Activated naive CD8-positive, alpha-beta T cell treated with anti-CD3 and anti-CD28 coated beads, Interleukin-2, amount 10 ng/mL, durations not matched to agents 7 days and 5 days (primary cell): ENCODE results near the gene PRKCA. TPM values are rescaled to one million over a fixed set of nuclear protein-coding genes. Genes with fewer than 3 reads are reported as not detected.
"Not testable (repeated sequence)": the region's sequence is repeated elsewhere in the genome, so short reads cannot be mapped to it uniquely, and the experiment has no call there.

Experiments
- ATAC-seq: fragments of 150-1000 bp; cut with Tn5 transposase; one replicate; pipeline ENCODE4 v1.10.0; 2021; ENCODE audit warnings: low read depth, moderate library complexity
- POLR2A ChIA-PET: fragments of 350-600 bp; sonication (Branson Sonifier 250); formaldehyde crosslinking; loops from one replicate; lab custom pipeline; 2021; ENCODE audit warnings: antibody characterized with exemption; lab: Charles Lee
- DNase-seq: peaks from one replicate; pipeline ENCODE4 v3.0.0; 2021
- H3K27ac Mint-ChIP-seq: one replicate; pipeline ENCODE4 v1.8.0; 2022; ENCODE audit warnings: mild to moderate bottlenecking, mixed read lengths
- H3K27me3 Mint-ChIP-seq: one replicate; pipeline ENCODE4 v1.8.0; 2022; ENCODE audit warnings: mild to moderate bottlenecking, moderate library complexity, mixed read lengths
- H3K36me3 Mint-ChIP-seq: one replicate; pipeline ENCODE4 v1.8.0; 2021; ENCODE audit warnings: mild to moderate bottlenecking, mixed read lengths
- H3K4me1 Mint-ChIP-seq: one replicate; pipeline ENCODE4 v1.8.0; 2021; ENCODE audit warnings: mixed read lengths
- H3K4me3 Mint-ChIP-seq: one replicate; pipeline ENCODE4 v1.8.0; 2022; ENCODE audit warnings: mild to moderate bottlenecking, moderate library complexity, mixed read lengths
- H3K9me3 Mint-ChIP-seq: one replicate; pipeline ENCODE4 v1.8.0; 2021; ENCODE audit warnings: mixed read lengths
- total RNA-seq, 2 experiments: library from RNA; stranded (reverse); gene quantifications; one replicate each; pipeline ENCODE4 v1.2.3, GENCODE V29; 2021

Gene PRKCA
- total RNA-seq, 2 experiments from 2014 or later: 66.1 to 66.5 TPM

DNA sequence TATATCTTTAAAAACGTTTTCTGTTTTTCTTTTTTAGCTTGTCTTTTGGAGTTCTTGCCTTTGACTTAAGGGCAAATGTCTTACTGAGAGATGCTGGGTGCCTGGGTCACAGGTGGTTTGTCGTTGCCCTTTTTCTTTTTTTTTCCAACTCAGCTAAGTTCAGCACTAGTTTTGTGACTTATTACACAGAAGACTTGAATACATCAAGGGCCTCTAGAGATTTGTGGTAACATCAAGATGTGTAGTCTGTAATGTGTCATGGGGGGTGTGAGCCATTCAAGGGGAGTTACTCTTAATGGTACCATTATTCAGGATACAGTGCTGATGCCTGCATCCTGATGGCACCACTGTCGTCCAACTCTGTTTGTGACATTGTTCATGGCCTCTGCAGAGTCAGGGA is 95.1 kb downstream of the PRKCA start:
- H3K9me3 Mint-ChIP-seq: peaks cover 11% of the 10 kb centered on the region
- peaks cover 56% of the 10 kb centered on the region for H3K4me1 Mint-ChIP-seq
- POLR2A ChIA-PET: interaction anchor here (1.8 kb wide), 1 partner anchor 9 kb away, joined by 6 read pairs; no protein-coding TSS in a partner anchor
- ATAC-seq: peak; percentile 17
- H3K36me3 Mint-ChIP-seq: peaks cover 42% of the 10 kb centered on the region
- DNase-seq: no peak
- H3K27me3 Mint-ChIP-seq: no peaks in the 10 kb centered on the region
- H3K4me3 Mint-ChIP-seq: peak overlapping the region; percentile 47
- H3K27ac Mint-ChIP-seq: peak overlapping the region; percentile 73

DNA sequence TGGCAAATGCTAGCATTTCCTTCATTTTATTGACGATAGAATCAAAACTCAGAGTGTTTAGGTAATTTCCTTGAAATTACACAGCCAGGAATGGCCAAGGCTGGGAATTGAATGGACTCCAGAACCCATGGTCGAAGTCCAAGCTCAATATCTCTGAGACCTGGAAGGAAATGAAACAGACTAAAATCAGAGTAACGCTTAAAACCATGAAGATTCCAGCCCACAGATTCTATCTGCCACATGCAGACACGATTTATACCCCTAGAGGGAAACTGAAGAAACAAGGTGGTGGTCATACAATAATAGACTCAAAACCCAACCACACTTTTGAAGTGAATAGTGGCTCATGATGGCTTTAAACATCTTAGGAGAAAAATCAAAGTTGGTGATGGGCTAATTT is 95.6 kb downstream of the PRKCA start:
- H3K27ac Mint-ChIP-seq: peak overlapping the region; percentile 79
- H3K4me1 Mint-ChIP-seq: peaks cover 57% of the 10 kb centered on the region
- POLR2A ChIA-PET: interaction anchor here (1.8 kb wide), 2 partner anchors 8 to 93 kb away, joined by 5 to 6 read pairs; no protein-coding TSS in a partner anchor
- peak overlapping the region; percentile 80 for H3K4me3 Mint-ChIP-seq
- no peak for ATAC-seq
- H3K9me3 Mint-ChIP-seq: peaks cover 11% of the 10 kb centered on the region
- no peak for DNase-seq
- H3K36me3 Mint-ChIP-seq: peaks cover 40% of the 10 kb centered on the region
- H3K27me3 Mint-ChIP-seq: no peaks in the 10 kb centered on the region

DNA sequence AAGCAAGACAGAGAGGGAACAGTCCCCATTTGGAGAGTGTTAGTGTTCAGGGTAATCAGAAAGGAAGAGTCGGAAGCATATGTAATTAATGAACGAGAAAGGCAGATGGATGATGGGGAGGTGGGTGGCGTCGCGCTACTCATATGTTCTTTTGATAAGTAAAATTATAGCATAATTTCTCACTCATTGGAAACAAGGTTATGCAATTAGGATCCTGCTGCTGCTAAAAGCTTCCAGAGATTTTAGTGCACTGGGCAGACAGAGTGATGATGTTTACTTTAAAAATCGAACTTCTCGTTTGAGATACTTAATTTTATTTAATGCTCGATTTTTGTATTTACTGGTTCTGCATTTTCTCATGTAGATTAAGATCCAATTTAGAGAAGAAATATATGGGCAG is 96.2 kb downstream of the PRKCA start:
- Mint-ChIP-seq H3K4me3 (peak overlapping the region; percentile 80), H3K36me3 (peaks cover 37% of the 10 kb centered on the region), H3K27me3 (no peaks in the 10 kb centered on the region), H3K9me3 (peaks cover 11% of the 10 kb centered on the region), H3K27ac (peak overlapping the region; percentile 79), H3K4me1 (peaks cover 59% of the 10 kb centered on the region)
- no peak for ATAC-seq
- POLR2A ChIA-PET: interaction anchor here (1.2 to 1.8 kb wide), 3 partner anchors 8 to 94 kb away, joined by 5 to 7 read pairs (median 6); no protein-coding TSS in a partner anchor
- no peak for DNase-seq

DNA sequence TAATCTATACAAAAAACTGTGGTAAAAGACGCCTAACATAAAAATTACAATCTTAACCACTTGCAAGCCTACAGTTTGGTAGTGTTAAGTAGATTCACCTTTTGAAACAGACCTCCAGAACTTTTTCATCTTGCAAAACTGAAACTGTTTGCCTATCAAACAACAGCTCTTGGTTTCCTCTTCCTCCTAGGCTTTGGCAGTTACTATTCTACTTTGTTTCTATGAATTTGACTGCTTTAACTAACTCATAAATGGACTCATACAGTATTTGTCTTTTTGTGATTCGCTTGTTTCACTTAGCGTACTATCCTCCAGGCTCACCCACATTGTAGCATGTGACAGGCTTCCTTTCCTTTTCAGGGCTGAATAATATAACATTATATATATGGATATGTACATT is 97.0 kb downstream of the PRKCA start:
- POLR2A ChIA-PET: interaction anchor here (1.2 to 1.8 kb wide), 2 partner anchors 59 to 95 kb away, joined by 5 to 7 read pairs; no protein-coding TSS in a partner anchor
- no peaks in the 10 kb centered on the region for H3K27me3 Mint-ChIP-seq
- DNase-seq: no peak

DNA sequence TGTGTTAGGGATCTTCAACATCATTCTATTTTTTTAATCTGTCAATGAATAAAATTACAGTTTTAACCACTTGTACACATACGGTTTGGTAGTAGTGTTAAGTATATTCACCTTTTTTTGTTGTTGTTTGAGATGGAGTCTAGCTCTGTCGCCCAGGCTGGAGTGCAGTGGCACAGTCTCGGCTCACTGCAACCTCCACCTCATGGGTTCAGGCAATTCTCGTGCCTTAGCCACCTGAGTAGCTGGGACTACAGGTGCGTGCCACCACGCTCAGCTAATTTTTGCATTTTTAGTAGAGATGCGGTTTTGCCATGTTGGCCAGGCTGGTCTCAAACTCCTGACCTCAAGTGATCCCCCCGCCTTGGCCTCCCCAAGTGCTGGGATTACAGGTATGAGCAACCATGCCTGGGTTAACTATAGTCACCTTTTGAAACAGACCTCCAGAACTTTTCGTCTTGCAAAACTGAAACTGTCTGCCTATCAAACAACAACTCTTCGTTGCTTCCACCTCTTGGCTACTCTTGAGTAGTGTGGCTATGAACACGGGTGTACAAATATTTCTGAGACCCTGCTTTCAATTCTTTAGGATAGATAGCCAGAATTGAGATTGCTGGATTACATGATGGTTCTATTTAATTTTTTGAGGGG is 97.8 kb downstream of the PRKCA start:
- Mint-ChIP-seq H3K4me1 (peaks cover 66% of the 10 kb centered on the region), H3K27ac (peak overlapping the region; percentile 79), H3K4me3 (peak overlapping the region; percentile 65), H3K36me3 (peaks cover 23% of the 10 kb centered on the region)
- peak; percentile 20 for ATAC-seq
- H3K27me3 Mint-ChIP-seq, H3K9me3 Mint-ChIP-seq, DNase-seq: not testable (repeated sequence)
- POLR2A ChIA-PET: interaction anchor here (1.8 kb wide), 1 partner anchor 95 kb away, joined by 5 read pairs; no protein-coding TSS in a partner anchor

More for the DNA sequence above, 97.0 kb downstream of the PRKCA start:
- peak; percentile 59 for ATAC-seq
- H3K4me3 Mint-ChIP-seq: peak overlapping the region; percentile 80
- H3K27ac Mint-ChIP-seq: peak overlapping the region; percentile 79
- H3K4me1 Mint-ChIP-seq: peaks cover 63% of the 10 kb centered on the region
- peaks cover 6% of the 10 kb centered on the region for H3K9me3 Mint-ChIP-seq
- H3K36me3 Mint-ChIP-seq: peaks cover 29% of the 10 kb centered on the region

DNA sequence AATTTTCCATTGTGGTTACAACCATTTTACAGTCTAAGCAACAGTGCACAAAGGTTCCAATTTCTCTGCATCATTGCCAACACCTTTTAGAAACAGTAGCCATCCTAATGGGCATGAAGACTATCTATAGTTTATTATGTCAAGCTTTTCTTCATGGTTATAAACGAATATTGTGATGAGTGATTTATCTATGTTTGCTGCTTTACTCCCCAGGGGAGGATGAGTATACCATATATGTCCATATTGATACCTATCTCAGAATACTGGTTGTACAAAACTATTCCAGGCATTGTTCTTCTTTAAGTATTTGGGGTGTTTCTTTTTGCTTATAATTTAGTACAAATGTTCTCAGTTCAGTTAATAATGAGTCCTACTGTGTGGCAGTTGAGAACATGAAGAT is 98.3 kb downstream of the PRKCA start:
- ATAC-seq: no peak
- H3K4me3 Mint-ChIP-seq: peak overlapping the region; percentile 65
- peak overlapping the region; percentile 79 for H3K27ac Mint-ChIP-seq

DNA sequence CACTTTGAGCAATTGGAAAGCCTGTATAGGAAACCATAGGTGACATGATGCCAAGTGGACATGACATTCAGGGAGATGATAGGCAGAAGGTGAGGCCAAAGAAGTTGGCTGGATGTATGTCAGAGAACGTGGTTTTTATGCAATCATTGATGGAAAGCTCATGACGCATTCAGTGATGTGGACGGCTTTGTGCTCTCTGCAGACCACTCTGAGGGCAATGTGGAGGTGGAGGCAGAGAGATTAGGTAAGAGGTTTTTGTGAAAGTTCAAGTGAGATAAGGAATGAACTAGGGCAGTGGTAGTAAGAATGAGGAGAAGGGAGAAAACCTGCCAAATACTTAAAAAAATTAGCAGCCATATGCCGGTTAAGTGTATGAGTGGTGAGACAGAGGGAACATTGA is 99.0 kb downstream of the PRKCA start:
- H3K4me3 Mint-ChIP-seq: no peak overlapping the region
- peaks cover 18% of the 10 kb centered on the region for H3K36me3 Mint-ChIP-seq
- DNase-seq (no peak), ATAC-seq (no peak)
- peaks cover 71% of the 10 kb centered on the region for H3K4me1 Mint-ChIP-seq
- H3K27ac Mint-ChIP-seq: peak overlapping the region; percentile 79
- peaks cover 2% of the 10 kb centered on the region for H3K9me3 Mint-ChIP-seq
- POLR2A ChIA-PET: no interaction called here
- no peaks in the 10 kb centered on the region for H3K27me3 Mint-ChIP-seq

More for the DNA sequence above, 98.3 kb downstream of the PRKCA start:
- no peaks in the 10 kb centered on the region for H3K27me3 Mint-ChIP-seq
- DNase-seq: no peak
- H3K9me3 Mint-ChIP-seq: peaks cover 2% of the 10 kb centered on the region
- H3K4me1 Mint-ChIP-seq: peaks cover 68% of the 10 kb centered on the region
- H3K36me3 Mint-ChIP-seq: peaks cover 20% of the 10 kb centered on the region
- POLR2A ChIA-PET: no interaction called here

DNA sequence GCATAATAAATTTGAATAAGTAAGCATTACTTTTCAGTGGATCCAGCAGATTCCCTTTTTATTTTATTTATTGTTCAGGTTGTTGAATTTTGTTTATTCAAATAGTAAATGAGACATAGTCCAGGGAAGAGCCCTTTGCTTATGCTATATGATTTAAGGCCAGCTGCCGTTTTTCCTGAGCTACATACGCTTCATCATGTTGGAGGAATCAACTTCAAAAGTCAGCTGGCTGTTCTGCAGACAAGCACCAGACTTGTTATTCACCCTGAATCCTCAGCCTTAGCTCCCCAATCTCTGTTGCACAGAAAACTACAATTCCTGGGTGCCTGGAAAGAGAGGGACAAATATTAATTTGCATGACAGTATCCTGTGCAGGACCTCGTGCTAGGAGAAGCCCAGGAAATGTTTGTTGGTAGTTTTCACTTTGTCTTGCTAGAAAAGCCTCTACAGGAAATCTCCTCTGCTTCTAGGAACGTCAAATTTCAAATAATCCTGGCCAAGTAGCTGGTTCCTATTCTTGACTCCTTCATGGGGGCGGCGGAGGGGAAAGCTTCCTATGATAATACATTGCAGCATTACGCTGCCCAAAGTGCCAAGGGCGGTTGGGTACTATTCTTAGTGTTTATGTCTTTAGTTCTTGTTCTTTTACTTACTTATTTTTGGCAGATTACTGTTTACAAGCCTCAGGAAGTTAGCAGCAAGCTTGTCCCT is 101.6 kb downstream of the PRKCA start:
- H3K9me3 Mint-ChIP-seq: peaks cover 2% of the 10 kb centered on the region
- peak overlapping the region; percentile 87 for H3K27ac Mint-ChIP-seq
- no peak for ATAC-seq
- peak overlapping the region; percentile 70 for H3K4me3 Mint-ChIP-seq
- no peak for DNase-seq
- no peaks in the 10 kb centered on the region for H3K27me3 Mint-ChIP-seq
- POLR2A ChIA-PET: interaction anchor here (0.5 to 2.5 kb wide), 3 partner anchors 16 to 100 kb away, joined by 3 to 9 read pairs (median 3); no protein-coding TSS in a partner anchor
- peaks cover 13% of the 10 kb centered on the region for H3K36me3 Mint-ChIP-seq
- H3K4me1 Mint-ChIP-seq: peaks cover 79% of the 10 kb centered on the region

DNA sequence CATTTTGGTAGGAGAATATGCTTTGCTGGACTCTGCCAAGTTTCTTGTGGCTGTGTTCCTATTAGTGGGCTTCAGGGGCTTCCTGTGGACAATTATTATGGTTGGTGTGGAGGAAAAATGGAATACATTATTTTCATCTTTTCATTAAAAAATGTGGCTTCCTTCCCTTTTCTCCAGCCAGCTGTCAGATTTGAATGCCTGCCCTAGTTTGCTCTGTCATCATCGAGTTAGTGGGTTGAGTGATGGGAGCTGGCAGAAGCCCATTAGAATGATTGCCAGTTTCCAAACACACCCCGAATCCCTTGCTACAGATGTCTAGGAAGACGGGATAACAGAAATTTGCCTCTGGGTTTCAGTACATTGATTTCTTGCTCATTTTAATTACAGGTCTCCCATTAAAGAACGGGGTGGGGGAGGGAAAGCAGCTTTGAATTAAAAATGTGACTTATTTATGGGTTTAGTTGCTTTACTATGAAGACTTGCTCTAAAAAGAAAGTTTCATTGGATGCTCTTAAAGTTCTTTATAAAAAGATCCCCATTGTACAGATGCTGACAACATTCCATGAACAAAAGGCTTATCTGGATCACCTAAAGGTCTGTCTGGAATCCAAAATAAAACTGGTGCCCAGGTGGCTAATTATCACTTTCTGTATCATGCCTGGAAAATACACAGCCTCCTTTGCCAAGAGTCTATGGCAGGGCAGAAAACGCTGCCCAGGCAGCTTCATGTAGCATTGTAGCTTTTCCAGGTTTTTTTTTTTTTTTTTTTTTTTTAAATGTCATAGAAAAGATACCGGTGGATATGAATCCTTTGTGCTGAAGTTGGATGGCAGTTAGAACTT is 103.6 kb downstream of the PRKCA start:
- Mint-ChIP-seq H3K27ac (peak overlapping the region; percentile 93), H3K4me3 (peak overlapping the region; percentile 74), H3K36me3 (peaks cover 10% of the 10 kb centered on the region), H3K4me1 (peaks cover 72% of the 10 kb centered on the region), H3K27me3 (no peaks in the 10 kb centered on the region), H3K9me3 (peaks cover 2% of the 10 kb centered on the region)
- ATAC-seq (no peak), DNase-seq (no peak)
- POLR2A ChIA-PET: interaction anchor here (0.6 to 1.4 kb wide), 7 partner anchors 8 to 163 kb away, joined by 3 to 6 read pairs (median 4); partner anchors contain the start of gene PRKCA

DNA sequence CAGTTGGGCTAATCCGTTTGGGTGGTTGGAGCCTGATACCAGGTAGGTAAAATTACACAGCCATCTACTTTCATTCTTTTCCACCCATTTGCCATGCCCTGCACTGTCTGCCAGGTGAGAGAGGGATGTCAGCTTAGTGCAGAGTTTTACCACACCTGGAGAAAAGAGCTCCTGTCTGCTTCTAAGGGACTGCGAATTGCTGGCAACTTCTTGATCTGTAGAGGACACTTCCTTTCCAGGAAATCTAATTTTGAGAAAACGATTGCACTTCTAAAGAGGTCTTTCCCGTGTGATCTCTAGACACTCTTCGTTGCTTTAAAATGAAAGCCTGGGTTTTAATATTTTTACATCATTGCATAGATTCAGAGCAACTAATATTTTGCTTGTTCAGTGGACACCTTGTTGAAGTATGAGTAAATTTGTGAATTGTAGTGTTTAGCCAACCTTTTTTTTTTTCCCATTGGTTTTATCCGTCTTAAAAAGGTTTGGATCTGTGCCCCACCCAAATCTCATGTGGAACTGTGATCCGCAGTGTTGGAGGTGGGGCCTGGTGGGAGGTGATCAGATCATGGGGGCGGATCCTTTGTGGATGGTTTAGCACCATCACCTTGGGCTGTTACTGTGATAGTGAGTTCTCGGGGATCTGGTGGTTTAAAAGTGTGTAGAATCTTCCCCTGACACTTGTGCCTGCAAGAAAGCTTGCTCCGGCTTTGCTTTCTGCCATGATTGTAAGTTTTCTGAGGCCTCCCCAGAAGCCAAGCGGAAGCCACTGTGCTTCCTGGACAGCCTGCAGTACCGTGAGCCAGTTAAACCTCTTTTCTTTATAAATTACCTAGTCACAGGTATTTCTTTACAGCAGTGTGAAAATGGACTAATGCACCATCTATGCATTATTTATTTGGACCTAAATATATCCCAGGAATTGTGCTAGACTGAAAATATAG is 104.6 kb downstream of the PRKCA start:
- Mint-ChIP-seq H3K27me3 (no peaks in the 10 kb centered on the region), H3K27ac (peak overlapping the region; percentile 93), H3K9me3 (no peaks in the 10 kb centered on the region), H3K4me1 (peaks cover 66% of the 10 kb centered on the region), H3K36me3 (peaks cover 3% of the 10 kb centered on the region), H3K4me3 (peak overlapping the region; percentile 74)
- DNase-seq (peak; percentile 46), ATAC-seq (peak; percentile 82)
- POLR2A ChIA-PET: interaction anchor here (0.7 to 1.4 kb wide), 6 partner anchors 8 to 105 kb away, joined by 3 to 6 read pairs (median 4); partner anchors contain the start of gene PRKCA

DNA sequence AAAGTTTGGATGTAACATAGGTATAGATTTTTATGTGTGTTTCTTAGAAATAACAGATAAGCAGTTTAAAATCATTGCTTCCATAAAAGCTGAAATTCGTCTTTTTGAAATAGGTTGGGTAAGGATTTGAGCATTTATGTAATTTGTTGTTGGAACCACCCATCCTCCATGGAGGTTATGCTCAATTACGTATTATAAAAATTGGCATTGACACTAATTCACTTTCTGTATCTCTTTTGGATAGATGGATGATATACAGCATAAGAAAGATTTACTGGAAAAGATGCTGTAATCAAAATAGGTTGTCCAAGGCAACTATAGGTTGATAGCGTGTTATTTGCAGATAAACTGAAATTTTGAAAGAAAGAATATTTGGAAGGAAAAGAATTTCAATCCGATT is 105.5 kb downstream of the PRKCA start:
- ATAC-seq (no peak), DNase-seq (no peak)
- Mint-ChIP-seq H3K9me3 (peaks cover 3% of the 10 kb centered on the region), H3K4me3 (peak overlapping the region; percentile 74), H3K36me3 (peaks cover 5% of the 10 kb centered on the region), H3K27me3 (no peaks in the 10 kb centered on the region), H3K27ac (peak overlapping the region; percentile 93), H3K4me1 (peaks cover 62% of the 10 kb centered on the region)
- POLR2A ChIA-PET: interaction anchor here (1.3 kb wide), 1 partner anchor 14 kb away, joined by 3 read pairs; no protein-coding TSS in a partner anchor

DNA sequence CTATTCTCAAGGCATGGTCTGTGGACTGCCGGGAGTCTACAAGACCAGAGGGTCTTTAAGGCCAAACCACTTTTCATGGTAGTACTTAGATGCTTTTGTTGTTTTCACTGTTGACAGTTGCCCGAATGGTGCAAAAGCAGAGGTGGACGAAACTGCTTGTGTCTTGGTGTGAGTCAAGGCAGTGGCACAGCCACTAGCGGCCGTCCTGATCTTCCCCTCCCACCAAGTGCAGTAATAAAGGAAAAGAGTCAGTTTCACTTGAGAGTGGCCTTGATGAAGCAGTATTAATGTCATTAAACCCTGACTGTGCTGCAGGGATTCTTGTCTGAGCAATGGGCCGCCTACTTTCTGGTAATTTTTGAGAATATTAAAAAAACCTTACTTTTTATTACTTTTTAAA is 109.1 kb downstream of the PRKCA start:
- no peak overlapping the region for H3K27ac Mint-ChIP-seq
- POLR2A ChIA-PET: no interaction called here
- peaks cover 15% of the 10 kb centered on the region for H3K36me3 Mint-ChIP-seq
- peaks cover 5% of the 10 kb centered on the region for H3K9me3 Mint-ChIP-seq
- H3K4me1 Mint-ChIP-seq: peaks cover 47% of the 10 kb centered on the region
- no peak for DNase-seq
- ATAC-seq: no peak
- no peak overlapping the region for H3K4me3 Mint-ChIP-seq
- no peaks in the 10 kb centered on the region for H3K27me3 Mint-ChIP-seq
